Stimulated activated CD4-positive, alpha-beta T cell treated with anti-CD3 and anti-CD28 coated beads, Interleukin-1b, Interleukin-23, amount 100 ng/mL, for 24 hours (primary cell): Measurements from ENCODE around the gene DMRTB1.

Experiments
- DNase-seq, 4 experiments: peaks; one replicate each; pipeline ENCODE4 v3.0.0-alpha.2; 2020; ENCODE audit warnings: low read depth in 4 of 4, low spot score in 1 of 4

Gene DMRTB1

DNA sequence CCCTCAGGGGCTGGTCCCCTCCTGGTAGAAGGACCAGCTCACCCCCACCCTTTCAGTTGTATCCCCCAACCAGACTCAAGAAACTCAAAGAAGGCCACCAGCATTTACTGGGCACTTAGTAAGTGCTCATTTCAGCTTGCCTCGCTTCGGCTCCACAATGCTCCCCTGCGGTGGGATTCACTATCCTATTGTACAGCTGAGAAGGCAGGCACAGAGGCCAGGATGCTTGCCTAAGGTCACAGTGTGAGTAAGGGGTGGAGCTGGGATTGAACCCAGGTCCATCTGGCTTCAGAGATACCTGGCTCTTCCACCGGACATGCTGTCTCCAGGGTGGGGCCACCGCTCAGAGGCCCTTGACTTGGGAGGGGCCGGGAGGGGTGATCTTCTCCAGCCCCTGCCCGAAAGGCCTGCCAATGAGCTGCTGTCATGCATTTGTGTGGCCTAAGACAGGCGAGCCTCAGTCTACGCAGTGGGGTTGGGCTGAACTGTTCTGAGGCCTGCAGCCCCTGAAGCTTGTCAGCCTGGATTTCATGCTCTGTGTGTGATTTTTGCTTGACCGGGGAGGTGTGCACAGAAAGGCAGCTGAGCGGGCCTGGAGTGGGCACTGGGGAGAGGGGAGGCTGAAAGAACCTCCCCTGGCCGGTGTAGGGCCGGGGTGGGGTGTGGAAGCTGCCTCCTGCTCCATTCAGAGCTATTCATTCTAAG is 48.1 kb downstream of the DMRTB1 start:
- DNase-seq, result no peak

DNA sequence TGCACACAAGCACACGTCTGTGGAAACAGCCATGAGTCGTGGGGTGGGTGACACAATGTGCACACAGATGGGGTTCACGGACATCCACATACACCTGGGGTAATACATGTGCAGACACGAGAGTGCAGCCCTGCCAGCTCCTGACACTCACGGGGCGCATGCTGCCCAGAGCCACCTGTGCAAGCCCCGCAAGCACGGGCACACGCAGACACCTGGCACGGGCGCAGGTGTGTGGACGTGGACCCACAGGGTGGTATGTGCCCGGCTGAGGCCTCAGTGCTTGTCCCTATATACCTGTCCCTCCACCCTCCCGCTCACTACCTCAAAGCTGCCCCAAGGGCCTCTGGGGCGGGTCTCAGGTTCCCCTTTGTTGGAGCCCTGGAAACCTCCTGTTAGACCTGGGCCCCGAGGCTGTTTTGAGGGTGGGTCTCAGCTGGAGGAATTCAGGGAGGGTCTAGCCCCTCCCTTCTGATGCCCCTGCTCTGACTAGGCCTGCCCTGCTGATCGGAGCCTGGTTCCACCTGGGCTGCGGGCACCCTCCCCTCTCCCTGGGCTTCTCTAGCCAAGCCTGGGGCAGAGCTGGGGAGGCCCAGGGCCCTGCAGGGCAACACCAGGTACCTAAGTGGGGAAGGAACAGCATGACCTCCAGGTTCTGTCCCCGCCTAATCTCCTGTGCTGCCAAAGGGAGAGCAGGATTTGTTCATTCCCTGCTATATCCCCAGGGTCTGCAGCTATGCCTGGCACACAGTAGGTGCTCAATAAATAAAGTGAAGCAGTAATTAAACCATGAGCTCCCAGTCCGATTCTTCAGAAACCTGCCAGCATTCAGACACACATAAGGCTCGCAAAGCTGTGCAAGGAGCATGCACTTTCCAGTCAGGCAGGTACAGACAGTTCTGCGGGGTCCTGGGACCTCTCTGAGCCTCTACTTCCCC is 49.1 kb downstream of the DMRTB1 start:
- DNase-seq, result no peak

DNA sequence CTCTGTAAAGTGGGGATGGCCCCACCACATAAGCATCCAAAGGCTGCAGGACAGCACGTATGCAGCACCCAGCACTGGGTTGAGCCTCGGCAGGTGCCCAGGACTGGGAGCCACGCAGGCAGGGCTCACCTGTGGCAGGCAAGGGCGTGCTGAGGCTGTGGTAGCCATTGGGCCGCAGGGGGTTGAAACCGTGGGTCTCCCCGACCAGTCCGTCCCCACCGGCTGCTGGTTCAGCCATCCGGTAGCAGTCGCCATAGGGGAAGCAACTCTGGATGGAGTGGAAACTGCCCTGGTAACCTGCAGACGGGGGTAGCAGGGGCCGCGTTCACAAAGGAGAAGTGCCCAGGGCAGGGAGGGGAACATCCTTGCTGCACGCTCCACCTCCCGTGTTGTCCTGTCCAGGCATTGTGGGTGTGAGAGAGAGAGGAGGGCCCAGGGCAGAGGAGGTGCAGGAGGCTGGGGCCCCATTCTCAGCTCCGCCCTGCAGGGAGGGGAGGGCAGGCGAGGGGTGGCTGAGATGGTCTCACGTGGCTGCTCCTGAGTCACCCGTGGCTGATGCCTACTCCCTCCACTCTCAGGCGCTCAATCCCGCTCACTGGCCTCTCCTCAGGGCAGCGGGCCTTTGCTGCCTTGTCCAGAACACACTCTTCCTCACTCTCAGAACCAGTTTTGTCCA is 49.9 kb downstream of the DMRTB1 start:
- DNase-seq, result no peak

DNA sequence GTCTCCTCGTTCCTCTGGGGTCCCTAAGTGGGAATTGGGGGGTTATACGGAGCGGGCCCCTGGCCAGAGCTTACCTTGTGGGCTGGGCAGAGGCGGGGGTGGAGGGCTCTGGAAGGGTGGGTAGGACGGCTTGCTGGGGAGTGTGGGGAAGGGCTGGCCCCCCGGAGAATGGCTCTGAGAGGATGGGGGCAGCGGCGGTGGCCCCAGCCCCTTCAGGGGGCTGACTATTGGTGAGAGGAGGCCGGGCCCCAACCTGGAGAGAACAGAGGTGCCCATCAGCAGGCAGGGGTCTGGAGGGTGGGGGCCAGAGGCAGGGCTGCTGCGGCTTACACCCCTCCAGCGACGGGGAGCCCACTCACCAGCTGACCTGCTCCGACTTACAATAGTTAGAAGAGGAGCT is 50.6 kb downstream of the DMRTB1 start:
- DNase-seq, result no peak

DNA sequence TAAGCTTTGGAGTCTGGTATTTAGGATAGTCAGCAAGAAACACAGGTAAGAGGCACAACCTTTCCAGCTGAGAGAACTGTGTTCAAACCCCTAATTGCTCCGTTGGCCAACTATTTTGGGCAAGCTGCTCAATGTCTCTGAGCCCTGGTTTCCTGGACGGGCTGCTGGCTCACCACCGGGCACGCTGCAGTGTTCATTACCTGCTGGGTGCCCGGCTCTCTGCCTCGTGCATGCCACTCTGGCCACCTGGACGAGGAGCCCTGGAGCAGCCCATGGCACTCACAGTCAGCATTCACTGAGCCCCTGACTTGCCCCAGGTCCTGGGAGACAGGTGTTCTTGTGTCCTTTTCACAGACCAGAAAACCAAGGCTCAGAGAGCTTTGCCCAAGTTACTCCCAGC is 51.0 kb downstream of the DMRTB1 start:
- DNase-seq, result no peak

DNA sequence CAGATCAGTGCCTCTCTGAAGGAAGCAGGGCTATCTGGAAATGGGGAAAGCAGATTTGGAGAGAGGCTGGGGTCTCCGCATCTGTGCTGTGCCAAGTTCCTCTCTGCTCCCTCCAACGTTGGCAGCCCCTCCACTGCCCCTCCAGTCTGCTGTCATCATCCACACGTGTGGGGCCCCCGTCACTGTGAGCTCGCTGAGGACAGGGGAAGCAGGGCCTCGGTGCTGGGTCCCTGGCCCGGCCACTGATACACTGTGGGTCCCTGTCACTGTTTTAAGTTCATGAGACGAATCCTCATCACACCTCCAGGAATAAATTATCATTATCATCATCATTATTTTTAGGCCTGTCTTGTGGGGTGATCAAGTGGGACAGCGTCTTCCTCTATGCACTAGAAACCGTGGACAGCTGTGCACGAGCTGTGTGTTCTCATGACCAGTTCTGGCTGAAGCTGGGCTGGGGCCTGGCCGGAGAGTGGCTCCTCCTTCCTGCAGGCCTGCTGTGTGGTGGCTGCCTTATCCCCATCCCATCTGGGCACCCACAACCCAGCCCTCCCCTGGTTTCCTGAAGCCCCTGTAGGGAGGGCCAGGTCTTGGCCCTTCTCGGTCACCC is 52.2 kb downstream of the DMRTB1 start:
- no peak for DNase-seq

DNA sequence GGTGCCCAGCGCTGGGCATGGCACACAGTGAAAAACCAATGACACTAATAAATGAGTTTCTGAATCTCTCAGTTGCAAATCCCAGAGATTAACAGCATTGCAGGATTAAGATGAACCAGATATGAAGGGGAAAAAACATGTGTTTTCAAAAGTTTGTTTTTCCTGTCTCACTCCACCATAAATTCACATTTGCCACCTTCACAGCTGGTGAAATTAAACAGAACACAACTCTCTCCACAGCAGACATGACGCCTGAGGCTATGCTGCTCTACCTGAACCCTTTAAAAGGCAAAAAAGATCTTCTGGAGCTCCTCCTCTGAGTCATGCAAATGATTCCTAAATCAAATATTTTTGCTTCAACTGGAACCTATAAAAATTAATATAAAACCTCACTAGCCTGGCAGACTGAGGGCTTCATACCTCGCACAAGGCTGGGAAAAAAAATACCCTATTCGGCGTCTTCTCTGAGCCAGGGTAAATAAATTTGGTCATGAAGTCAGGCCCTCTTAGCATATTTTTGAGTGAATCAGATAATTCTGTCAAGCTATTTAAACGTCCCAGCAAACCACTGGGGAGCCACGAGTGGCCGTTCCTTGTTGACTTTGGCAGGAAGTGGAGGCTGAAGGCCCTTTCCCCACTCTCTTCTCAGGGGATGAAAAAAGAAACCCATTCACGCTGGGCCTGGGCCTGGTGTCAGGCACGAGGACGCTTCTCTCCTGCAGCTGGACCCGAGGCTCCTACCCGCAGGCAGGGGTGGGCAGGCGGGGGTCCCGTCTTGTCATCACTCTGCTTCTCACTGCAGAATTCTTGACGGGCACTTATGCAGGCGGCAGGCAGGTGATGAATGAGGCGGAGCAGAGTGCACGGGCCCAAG is 53.0 kb downstream of the DMRTB1 start:
- DNase-seq, result no peak

DNA sequence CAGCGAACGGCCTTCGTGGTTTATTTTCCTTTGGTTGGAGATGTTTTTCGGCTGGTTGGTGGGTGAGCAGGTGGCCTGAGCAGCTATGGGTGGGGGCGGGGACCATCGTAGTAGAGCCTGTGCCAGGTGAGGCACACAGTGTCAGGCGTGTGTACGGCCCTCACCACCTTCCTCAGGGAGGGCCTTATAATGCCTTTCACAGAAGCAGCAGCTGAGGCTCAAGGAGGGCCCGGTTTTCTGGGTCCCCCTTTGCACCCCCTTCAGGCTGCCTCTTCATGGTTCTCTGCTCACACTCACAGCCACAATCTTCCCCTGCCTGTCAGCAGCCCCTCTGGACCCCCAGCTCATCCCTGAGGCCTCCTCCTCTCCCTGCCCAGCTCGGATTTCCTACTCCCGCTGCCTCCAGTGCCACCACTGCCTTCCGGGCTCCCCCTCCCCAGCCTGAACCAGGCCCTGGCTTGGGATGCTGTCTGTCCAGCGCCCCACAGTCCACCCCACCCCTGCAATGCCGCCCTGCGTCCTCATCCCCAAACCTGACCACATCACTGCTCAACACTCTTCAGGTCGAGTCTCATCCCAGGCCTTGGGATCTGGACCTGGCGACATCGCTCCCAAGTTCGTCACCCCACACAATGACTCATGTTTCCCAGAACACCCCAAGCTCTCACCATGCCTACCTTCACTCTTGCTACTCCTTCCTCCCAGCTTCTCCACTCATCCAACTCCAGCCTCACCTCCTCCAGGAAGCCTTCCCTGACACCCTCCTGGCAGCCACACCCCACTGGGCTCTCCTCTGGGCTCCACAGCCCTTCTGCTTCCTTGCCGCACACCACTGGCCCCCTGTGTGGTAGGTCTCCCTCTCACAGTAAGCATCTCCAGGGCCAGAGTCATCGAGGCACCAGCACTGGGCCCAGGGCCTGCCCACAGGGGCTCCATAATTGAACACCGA is 53.9 kb downstream of the DMRTB1 start:
- no peak for DNase-seq

DNA sequence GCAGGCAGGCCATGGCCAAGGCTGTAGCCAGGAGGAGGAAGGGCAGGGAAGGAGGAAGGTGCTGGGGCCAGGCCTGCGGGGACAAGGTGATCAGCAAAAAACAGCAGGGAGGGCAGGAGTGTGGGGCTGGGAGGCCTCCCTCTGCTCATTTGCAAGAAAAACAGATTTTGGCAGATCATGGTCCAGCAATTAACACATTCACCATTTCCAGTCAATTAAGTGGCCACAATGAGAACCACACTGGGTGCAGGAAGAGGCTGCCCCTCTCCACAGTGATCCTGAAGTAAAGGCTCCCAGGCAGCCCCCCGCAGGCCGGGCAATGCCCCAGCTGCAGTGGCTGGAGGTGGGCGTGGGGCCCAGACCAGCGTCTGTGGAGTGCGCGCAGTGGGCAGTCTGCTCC is 54.6 kb downstream of the DMRTB1 start:
- no peak for DNase-seq

DNA sequence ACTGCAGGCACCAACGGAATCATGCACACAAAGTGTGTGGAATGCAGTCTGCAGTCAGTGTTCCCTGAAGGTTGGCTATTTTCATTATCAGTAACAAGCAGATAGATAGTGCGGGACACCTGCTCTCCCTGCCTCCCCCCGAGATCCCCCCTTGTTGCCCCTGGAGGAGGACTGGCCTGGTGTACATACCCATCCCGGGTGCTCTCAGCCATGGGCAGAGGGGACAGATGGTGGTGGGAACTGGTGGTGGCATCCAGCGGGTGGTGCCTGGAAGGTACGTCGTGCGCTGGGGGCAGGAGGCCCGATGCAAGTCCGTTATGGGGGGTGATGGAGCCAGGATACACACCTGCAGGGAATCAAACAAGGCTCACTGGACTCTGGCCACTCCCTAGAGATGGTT is 55.2 kb downstream of the DMRTB1 start:
- DNase-seq, result no peak

DNA sequence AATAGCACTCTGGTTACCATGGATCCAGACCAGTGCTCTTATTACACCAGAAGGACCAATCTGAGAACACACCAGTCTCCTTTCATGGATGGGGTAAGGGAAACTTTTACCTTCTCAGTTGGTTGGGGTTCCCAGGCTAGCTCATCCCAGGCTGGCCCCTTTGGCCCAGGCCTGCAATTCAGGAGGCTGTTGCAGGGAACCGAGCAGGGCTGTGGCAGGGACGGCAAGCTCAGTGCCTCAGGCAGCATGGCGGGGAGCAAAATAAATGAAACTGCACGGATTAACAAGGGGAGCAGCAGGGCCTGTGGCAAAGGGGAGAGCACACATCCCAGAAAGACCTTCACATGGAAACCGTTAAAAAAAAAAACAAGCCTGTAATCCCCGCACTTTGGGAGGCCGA is 57.0 kb downstream of the DMRTB1 start:
- DNase-seq, result no peak
